GM23338 (cell line): ENCODE data around the gene ITGB3. TPM values are rescaled to one million over a fixed set of nuclear protein-coding genes. Genes with fewer than 3 reads are reported as not detected.

Experiments
- ATAC-seq: fragments of 200-7000 bp; cut with Tn5 transposase; 3 replicates; pipeline ENCODE4 v1.9.1; 2020
- DNase-seq: peaks from one replicate; pipeline ENCODE4 v3.0.0-alpha.2; 2015; ENCODE audit warnings: low spot score
- H2AFZ ChIP-seq: fragments of 200-600 bp; sonication (generic); 2 replicates; pipeline ENCODE4 v1.8.0; 2016; ENCODE audit warnings: antibody characterized with exemption, mild to moderate bottlenecking, moderate library complexity
- H3F3A ChIP-seq: fragments of 200-600 bp; sonication (generic); replicated peaks from 2 replicates; pipeline ENCODE4 v1.8.0; 2017; ENCODE audit warnings: antibody characterized with exemption, mixed run types, low read depth
- H3K27ac ChIP-seq: fragments of 200-600 bp; sonication (generic); 2 replicates; pipeline ENCODE4 v1.6.1; 2016; ENCODE audit warnings: low read depth
- H3K27me3 ChIP-seq: fragments of 200-600 bp; sonication (generic); 2 replicates; pipeline ENCODE4 v1.8.0; 2016; ENCODE audit warnings: mild to moderate bottlenecking, mixed run types, moderate library complexity; ENCODE audit not compliant: insufficient read depth
- H3K36me3 ChIP-seq: fragments of 200-600 bp; sonication (generic); 2 replicates; pipeline ENCODE4 v1.8.0; 2016; ENCODE audit warnings: mild to moderate bottlenecking; ENCODE audit not compliant: insufficient read depth
- H3K4me1 ChIP-seq: fragments of 200-600 bp; sonication (generic); 2 replicates; pipeline ENCODE4 v1.8.0; 2016; ENCODE audit warnings: mild to moderate bottlenecking, moderate library complexity; ENCODE audit not compliant: insufficient read depth
- H3K4me2 ChIP-seq: fragments of 200-600 bp; sonication (generic); 2 replicates; pipeline ENCODE4 v1.7.1; 2017; ENCODE audit warnings: mixed run types
- H3K4me3 ChIP-seq: fragments of 200-600 bp; sonication (generic); 2 replicates; pipeline ENCODE4 v1.6.1; 2016; ENCODE audit warnings: mixed run types
- H3K79me2 ChIP-seq: fragments of 200-600 bp; sonication (generic); replicated peaks from 2 replicates; pipeline ENCODE4 v1.8.0; 2017; ENCODE audit warnings: mild to moderate bottlenecking; ENCODE audit not compliant: insufficient read depth
- H3K9me2 ChIP-seq: fragments of 200-600 bp; sonication (generic); 2 replicates; pipeline ENCODE4 v1.8.0; 2017; ENCODE audit not compliant: insufficient read depth
- H4K20me1 ChIP-seq: fragments of 200-600 bp; sonication (generic); replicated peaks from 2 replicates; pipeline ENCODE4 v1.8.0; 2017; ENCODE audit warnings: mild to moderate bottlenecking; ENCODE audit not compliant: insufficient read depth
- H3K27ac Mint-ChIP-seq: 2 replicates; pipeline ENCODE4 v1.8.0; 2020; ENCODE audit warnings: inconsistent platforms, mild to moderate bottlenecking, moderate library complexity, mixed read lengths
- H3K27me3 Mint-ChIP-seq: 3 replicates; pipeline ENCODE4 v1.8.0; 2022; ENCODE audit warnings: low read depth, mild to moderate bottlenecking, moderate library complexity, mixed read lengths, inconsistent platforms; ENCODE audit not compliant: insufficient read depth, poor library complexity
- H3K36me3 Mint-ChIP-seq: 3 replicates; pipeline ENCODE4 v1.8.0; 2021; ENCODE audit warnings: low read depth, mild to moderate bottlenecking, inconsistent platforms, moderate library complexity, mixed read lengths
- H3K4me1 Mint-ChIP-seq: 3 replicates; pipeline ENCODE4 v1.8.0; 2020; ENCODE audit warnings: mild to moderate bottlenecking, inconsistent platforms, mixed read lengths
- H3K4me3 Mint-ChIP-seq: 3 replicates; pipeline ENCODE4 v1.8.0; 2021; ENCODE audit warnings: moderate library complexity, mild to moderate bottlenecking, inconsistent platforms, mixed read lengths
- H3K9me3 Mint-ChIP-seq: 3 replicates; pipeline ENCODE4 v1.8.0; 2020; ENCODE audit warnings: moderate library complexity, mild to moderate bottlenecking, inconsistent platforms, mixed read lengths
- CREB1 ChIP-seq: fragments of 250-450 bp; sonication (Bioruptor Pico); IDR thresholded peaks from 2 replicates; pipeline ENCODE4 v1.5.0; 2020; ENCODE audit warnings: low read depth, mild to moderate bottlenecking, moderate library complexity
- EZH2 ChIP-seq: fragments of 200-600 bp; sonication (generic); IDR thresholded peaks from one replicate; pipeline ENCODE4 v1.8.0; 2017; ENCODE audit warnings: antibody characterized with exemption, mild to moderate bottlenecking, low read depth; ENCODE audit not compliant: unreplicated experiment
- JUNB ChIP-seq: IDR thresholded peaks from one replicate; pipeline ENCODE4 v1.6.1; 2016; ENCODE audit warnings: antibody characterized with exemption; ENCODE audit not compliant: unreplicated experiment
- NANOG ChIP-seq: IDR thresholded peaks from 2 replicates; pipeline ENCODE4 v1.6.1; 2016; ENCODE audit warnings: antibody characterized with exemption, borderline replicate concordance
- POLR2AphosphoS5 ChIP-seq: IDR thresholded peaks from 2 replicates; pipeline ENCODE4 v1.6.1; 2016; ENCODE audit warnings: antibody characterized with exemption, low read depth
- ZNF331 ChIP-seq: fragments of 250-450 bp; sonication (Bioruptor Pico); IDR thresholded peaks from 2 replicates; pipeline ENCODE4 v1.5.0; 2020; ENCODE audit warnings: low read depth, mild to moderate bottlenecking, moderate library complexity
- polyA plus RNA-seq: library from polyadenylated mRNA; unstranded; fragments of >200 nt; fragmentation: Nextera tagmentation; extraction: Ambion mirVana; gene quantifications from 2 replicates; pipeline ENCODE4 v1.2.1, GENCODE V29; 2016
- total RNA-seq: library from RNA; depleted of rRNA; stranded (reverse); fragments of >200 nt; shearing (Covaris generic); gene quantifications from 2 replicates; pipeline ENCODE4 v1.2.3, GENCODE V29; 2014
- TF ChIP-seq, protein P1 (sequence below): IDR thresholded peaks from 2 replicates; pipeline ENCODE4 v1.6.1; 2016; ENCODE audit warnings: antibody characterized with exemption
- TF ChIP-seq, protein P2 (sequence below): IDR thresholded peaks from one replicate; pipeline ENCODE4 v1.6.1; 2018; ENCODE audit warnings: antibody characterized with exemption; ENCODE audit not compliant: unreplicated experiment
- TF ChIP-seq, protein P3 (sequence below), 2 experiments: fragments of 200-600 bp in 1 of 2; sonication (generic) in 1 of 2; conservative IDR thresholded peaks; 2 replicates each; pipeline versions ENCODE4 v1.5.1 to v1.6.1; 2016 to 2017; ENCODE audit warnings: antibody characterized with exemption in 2 of 2, low read depth in 2 of 2, mild to moderate bottlenecking in 2 of 2, moderate library complexity in 1 of 2

ITGB3 gene
- total and polyA plus RNA-seq, 2 experiments from 2014 or later = 0.52 TPM; not detected in 1

DNA sequence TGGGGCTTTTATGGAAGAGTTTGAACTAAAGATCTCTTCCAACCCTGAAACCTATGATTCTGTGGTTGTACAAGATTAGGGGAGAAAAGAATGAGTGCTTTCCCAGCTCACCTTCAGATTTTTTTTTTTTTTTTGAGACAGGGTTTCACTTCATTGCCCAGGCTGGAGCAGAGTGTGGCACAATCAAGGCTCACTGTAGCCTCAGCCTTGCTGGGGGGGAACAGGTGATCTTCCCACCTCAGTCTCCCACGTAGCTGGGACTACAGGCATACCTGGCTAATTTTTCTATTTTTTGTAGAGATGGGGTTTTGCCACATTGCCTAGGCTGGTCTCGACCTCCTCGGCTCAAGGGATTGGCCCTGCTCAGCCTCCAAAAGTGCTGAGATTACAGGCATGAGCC, 21.8 kb upstream of the ITGB3 start (continued):
- TF ChIP-seq CREB1 (CRISPR knock-in tag) (no peak), POLR2AphosphoS5 (no peak), NANOG (no peak), ZNF331 (CRISPR knock-in tag) (no peak)
- TF ChIP-seq, protein P1, sequence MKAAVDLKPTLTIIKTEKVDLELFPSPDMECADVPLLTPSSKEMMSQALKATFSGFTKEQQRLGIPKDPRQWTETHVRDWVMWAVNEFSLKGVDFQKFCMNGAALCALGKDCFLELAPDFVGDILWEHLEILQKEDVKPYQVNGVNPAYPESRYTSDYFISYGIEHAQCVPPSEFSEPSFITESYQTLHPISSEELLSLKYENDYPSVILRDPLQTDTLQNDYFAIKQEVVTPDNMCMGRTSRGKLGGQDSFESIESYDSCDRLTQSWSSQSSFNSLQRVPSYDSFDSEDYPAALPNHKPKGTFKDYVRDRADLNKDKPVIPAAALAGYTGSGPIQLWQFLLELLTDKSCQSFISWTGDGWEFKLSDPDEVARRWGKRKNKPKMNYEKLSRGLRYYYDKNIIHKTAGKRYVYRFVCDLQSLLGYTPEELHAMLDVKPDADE = no peak
- TF ChIP-seq, protein P2, sequence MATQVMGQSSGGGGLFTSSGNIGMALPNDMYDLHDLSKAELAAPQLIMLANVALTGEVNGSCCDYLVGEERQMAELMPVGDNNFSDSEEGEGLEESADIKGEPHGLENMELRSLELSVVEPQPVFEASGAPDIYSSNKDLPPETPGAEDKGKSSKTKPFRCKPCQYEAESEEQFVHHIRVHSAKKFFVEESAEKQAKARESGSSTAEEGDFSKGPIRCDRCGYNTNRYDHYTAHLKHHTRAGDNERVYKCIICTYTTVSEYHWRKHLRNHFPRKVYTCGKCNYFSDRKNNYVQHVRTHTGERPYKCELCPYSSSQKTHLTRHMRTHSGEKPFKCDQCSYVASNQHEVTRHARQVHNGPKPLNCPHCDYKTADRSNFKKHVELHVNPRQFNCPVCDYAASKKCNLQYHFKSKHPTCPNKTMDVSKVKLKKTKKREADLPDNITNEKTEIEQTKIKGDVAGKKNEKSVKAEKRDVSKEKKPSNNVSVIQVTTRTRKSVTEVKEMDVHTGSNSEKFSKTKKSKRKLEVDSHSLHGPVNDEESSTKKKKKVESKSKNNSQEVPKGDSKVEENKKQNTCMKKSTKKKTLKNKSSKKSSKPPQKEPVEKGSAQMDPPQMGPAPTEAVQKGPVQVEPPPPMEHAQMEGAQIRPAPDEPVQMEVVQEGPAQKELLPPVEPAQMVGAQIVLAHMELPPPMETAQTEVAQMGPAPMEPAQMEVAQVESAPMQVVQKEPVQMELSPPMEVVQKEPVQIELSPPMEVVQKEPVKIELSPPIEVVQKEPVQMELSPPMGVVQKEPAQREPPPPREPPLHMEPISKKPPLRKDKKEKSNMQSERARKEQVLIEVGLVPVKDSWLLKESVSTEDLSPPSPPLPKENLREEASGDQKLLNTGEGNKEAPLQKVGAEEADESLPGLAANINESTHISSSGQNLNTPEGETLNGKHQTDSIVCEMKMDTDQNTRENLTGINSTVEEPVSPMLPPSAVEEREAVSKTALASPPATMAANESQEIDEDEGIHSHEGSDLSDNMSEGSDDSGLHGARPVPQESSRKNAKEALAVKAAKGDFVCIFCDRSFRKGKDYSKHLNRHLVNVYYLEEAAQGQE = no peak
- TF ChIP-seq, protein P3, sequence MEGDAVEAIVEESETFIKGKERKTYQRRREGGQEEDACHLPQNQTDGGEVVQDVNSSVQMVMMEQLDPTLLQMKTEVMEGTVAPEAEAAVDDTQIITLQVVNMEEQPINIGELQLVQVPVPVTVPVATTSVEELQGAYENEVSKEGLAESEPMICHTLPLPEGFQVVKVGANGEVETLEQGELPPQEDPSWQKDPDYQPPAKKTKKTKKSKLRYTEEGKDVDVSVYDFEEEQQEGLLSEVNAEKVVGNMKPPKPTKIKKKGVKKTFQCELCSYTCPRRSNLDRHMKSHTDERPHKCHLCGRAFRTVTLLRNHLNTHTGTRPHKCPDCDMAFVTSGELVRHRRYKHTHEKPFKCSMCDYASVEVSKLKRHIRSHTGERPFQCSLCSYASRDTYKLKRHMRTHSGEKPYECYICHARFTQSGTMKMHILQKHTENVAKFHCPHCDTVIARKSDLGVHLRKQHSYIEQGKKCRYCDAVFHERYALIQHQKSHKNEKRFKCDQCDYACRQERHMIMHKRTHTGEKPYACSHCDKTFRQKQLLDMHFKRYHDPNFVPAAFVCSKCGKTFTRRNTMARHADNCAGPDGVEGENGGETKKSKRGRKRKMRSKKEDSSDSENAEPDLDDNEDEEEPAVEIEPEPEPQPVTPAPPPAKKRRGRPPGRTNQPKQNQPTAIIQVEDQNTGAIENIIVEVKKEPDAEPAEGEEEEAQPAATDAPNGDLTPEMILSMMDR (conservative IDR thresholded peaks at IDR 0.05; ENCODE audit: low read depth in 2 of 2) = no peak

DNA sequence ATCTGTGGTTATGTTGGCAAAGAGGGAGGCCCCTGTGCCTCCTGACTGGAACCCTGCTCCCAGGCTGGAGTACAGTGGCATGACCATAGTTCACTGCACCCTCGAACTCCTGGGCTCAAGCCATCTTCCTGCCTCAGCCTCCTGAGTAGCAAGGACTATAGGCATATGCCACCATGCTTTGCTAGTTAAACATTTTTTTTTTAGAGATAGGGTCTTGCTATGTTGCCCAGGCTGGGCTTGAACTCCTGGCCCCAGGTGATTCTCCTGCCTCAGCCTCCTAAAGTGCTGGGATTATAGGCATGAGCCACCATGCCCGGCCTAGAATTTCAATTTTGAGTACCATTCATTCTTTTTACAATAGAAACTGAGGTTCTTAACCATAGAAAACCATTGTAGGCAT, 21.2 kb upstream of the ITGB3 start:
- H3K27me3 ChIP-seq = peaks cover 6% of the 10 kb centered on the region
- no peaks in the 10 kb centered on the region for H3F3A ChIP-seq
- no peak overlapping the region for H3K4me2 ChIP-seq
- ATAC-seq = no peak
- H3K36me3 Mint-ChIP-seq = no peaks in the 10 kb centered on the region
- no peak overlapping the region for H3K4me3 Mint-ChIP-seq
- H3K9me2 ChIP-seq = no peaks in the 10 kb centered on the region
- no peaks in the 10 kb centered on the region for H3K79me2 ChIP-seq
- no peak overlapping the region for H2AFZ ChIP-seq
- no peak for DNase-seq
- peaks cover 17% of the 10 kb centered on the region for H3K27me3 Mint-ChIP-seq
- no peaks in the 10 kb centered on the region for H4K20me1 ChIP-seq
- no peak overlapping the region for H3K4me3 ChIP-seq
- no peak overlapping the region for H3K27ac Mint-ChIP-seq
- H3K4me1 Mint-ChIP-seq = peaks cover 10% of the 10 kb centered on the region
- no peaks in the 10 kb centered on the region for H3K36me3 ChIP-seq
- no peak overlapping the region for H3K27ac ChIP-seq
- H3K4me1 ChIP-seq = peaks cover 4% of the 10 kb centered on the region; the same call in 1 of the 2 replicates
- peaks cover 3% of the 10 kb centered on the region; the same call in 2 of the 3 replicates for H3K9me3 Mint-ChIP-seq
- TF ChIP-seq, protein P2 = no peak
- TF ChIP-seq JUNB = no peak
- TF ChIP-seq, protein P3 (conservative IDR thresholded peaks at IDR 0.05; ENCODE audit: low read depth in 2 of 2) = no peak
- no peak for TF ChIP-seq EZH2
- TF ChIP-seq CREB1 (CRISPR knock-in tag) = no peak
